Activated T-helper 1 cell treated with anti-CD3 and anti-CD28 coated beads, Interleukin-2, amount 50 U/mL, for 16 hours (primary cell): ENCODE measurements around the gene ZNF777.
"Not testable (repeated sequence)": the region's sequence is repeated elsewhere in the genome, so short reads cannot be mapped to it uniquely, and the experiment has no call there.

Source experiments
- DNase-seq, 2 donors: peaks; one replicate each; pipeline ENCODE4 v3.0.0-alpha.2; 2020; ENCODE audit warnings: low read depth in 1 of 2, low spot score in 1 of 2

The ZNF777 gene

DNA sequence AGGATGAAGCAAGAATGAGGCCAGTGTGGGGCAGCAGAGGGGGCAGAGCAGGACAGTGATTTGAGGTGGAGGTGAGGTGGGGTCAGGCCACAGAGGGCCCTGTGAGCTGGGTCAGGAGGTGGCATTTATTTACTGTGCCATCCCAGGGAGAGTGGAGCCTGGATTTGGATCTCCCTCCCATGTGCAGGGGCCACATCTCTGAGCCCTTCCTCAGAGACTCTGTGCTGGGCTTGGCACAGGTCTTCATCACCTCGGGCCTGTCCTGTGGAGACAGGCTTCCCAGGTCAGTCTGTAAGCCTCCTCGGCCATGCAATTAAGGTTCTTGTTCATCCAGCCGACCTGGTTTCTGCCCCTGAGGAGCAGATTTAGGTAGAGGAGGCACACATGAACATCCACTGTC is 40.9 kb downstream of the ZNF777 start:
- no peak for DNase-seq

DNA sequence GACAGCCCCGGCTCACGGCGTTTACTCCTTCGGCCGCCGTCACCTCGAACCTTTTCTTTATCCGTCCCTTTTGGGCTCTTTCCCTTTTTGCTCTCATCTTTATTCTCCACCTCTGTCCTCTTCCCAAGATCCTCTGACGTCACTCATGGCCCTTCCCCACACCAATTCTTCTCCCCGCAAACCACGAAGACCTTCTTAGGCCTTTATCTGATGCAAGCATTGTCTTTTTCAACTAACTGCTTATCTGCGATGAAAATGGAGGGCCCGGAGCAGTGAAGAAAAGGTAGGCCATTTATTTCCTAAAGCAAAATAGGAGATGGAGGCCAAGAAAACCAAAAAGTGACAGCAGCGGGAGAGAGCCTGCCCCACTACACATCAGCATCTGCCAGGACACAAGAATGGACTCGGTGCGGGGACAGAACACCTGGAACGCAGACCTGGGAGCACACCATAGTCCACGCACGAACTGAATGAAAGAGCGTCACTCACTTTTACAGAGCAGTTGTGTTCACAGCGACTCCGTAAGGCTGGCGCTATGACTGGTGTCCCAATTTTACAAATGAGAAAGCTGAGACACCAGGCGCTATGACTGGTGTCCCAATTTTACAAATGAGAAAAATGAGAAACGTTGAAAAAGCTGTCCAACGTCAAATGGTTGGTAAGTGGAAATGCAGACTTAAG is 45.3 kb downstream of the ZNF777 start:
- DNase-seq, result no peak

DNA sequence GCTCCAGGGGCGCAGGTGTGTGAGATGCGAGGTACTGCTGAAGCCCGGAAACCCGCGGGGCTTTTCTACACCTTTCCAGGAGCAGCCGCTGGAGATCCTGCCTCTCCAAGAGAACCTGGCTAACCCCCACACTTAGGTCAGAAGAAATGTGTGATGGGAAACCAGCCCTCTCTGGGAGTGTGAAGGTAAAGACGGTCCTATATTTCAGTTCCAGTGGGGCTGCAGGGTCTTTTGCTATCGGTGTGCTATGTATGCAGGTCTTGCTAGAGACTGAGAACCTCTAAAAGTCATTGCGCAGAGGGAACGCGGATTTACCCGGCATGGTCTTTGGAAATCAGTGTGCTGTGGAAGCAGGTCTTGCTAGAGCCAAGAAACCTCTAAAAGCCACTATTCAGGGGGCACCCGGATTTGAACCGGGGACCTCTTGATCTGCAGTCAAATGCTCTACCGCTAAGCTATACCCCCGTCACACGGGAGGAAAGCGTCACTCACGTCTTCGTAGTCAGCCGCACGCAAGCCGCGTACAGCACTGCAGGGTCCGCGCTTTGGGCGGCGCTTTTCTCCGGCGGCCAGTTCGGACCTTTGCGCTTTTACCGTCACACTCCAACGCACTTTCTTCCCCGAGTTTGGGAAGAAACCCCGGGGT is 46.0 kb downstream of the ZNF777 start:
- DNase-seq, result no peak

DNA sequence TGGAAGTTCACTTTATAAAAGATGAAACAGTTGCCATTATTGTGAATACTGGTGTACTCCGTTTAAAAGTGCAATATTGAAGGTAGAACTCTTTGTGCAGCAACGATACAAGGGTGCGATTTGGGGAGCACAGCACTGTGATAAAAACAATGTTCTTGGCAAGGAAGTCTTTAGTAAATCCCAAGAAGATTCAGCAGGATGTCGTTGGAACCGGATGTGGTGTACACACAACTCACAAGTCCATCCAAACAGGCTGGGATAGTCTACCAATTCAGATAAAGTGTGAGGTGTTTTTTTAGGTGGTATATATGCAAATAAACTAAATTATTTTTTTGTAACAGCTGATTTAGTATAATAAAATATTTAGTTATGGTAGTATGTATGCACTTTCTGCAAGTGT is 46.7 kb downstream of the ZNF777 start:
- DNase-seq, result no peak

DNA sequence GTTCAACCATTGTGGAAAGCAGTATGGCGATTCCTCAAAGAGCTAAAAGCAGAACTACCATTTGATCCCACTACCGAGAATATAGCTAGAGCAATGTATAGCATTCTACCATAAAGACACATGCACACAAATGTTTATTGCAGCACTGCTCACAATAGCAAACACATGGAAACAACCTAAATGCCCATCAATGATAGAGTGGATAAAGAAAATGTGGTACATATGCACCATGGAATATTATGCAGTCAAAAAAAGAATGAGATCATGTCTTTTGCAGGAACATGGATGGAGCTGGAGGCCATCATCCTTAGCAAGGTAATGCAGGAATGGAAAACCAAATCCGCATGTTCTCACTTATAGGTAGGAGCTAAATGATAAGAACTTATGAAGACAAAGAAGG is 47.8 kb downstream of the ZNF777 start:
- DNase-seq, result not testable (repeated sequence)

DNA sequence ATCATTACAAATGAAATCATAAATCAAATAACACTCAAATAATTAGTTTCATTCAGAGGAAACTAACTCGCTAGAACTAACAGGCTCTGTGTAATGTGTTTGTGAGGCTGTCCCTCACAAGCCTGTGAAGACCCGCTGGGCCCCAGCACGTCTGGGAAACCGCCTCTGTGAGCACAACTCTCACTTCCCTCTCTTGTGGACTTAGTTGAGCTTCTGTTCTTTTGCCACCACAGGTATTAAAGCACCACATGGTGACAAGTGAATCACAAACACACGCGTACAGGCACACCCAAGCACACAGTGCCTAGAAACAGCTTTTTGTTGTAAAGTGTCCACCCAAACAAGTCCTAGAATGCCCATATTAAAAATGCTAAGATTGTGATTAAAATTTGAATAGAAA is 51.0 kb downstream of the ZNF777 start:
- no peak for DNase-seq

DNA sequence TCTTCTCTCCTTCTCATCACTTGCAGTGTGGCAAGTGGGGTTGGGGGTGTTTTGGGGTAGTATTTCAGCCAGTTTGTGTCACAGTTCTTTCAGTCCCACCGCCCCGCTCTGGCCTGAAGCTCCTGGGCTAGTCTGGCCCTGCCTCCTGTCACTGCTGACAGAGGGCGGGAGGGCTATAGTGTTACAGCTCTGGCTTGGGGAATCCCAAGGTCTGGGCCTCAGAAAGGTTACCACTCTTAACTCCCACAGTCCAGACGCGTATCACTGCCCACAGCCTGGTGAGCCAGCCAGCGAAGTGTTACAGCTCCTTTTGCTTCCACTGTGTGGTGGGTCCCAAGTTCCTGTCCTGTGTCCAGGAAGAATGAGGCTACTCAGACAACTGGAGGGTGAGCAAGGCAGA is 56.0 kb downstream of the ZNF777 start:
- DNase-seq, result no peak

DNA sequence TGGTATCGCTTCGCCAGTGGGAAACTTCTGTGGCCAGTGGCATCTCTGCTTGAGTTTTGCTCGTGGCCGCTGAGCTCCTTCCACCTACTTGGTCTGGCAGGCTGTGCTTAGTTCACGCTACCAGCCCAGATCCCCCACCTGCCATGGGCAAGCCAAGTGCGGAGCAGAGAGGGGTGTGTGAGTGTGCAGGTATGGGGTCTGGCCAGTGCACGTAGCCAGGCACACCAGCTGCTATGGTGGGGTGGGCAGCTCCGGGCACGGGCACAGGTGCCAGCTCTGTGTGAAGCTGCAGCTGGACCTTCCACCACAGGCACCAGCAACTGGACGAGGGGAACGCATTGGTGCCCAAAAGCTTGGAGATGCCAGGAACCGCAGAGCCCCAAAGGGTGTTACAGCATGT is 56.5 kb downstream of the ZNF777 start:
- DNase-seq, result no peak

DNA sequence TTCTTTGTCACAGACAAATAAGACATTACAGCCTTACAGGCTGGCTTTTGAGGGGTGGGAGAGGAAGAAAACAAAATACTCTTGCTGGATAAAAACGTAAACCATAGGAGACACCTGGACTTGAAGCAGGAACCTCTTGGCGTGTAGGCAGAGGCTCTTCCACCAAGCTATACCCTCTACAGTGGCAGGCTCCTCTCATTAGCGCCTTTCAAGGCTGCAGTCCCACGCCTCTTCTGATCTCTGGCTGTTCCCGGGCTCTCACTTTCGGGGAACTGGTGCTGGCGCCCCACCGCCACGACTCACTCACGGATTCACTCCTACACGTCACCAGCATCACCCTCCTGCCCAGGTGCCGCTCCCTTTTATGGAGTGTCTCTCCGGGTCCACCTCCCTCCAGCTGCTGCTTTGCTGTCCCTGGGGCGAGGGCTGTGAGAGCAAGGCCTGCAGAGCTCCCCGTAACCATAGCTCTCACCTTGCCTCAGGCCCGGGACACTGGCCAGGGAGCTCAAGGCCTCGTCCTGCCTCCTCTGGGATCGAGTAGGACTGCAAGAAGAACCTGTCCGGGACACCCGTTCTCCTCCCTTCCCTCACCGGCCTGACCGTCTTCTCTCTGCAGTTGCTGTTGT is 62.6 kb downstream of the ZNF777 start:
- DNase-seq, result no peak

DNA sequence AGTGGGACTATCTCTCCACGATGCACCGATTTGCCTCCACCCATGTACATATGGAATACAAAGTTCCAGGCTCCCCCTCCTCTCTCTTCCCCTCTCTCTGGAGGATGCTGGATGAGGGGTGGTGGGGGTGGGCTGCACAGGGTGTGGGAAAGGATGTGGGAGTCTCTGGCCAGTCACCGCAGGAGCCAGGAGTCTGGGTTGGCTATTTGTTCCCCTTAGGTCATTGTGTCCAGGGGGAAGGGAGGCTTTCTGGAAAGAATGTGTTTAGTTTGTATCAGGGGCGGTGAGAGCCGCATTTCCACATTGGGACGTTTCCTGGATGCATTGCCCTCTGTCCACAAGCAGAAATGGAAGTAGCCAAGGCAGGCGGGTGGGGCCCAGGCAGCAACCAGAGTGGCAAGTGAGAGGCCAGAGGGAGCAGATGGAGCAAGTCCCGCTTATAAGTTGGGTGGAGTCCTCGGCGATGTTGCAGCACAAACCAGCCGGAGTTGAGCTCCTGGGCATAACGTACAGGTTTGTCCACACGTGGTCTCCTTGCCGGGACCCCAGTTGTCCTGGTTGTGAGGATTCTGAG is 63.3 kb downstream of the ZNF777 start:
- no peak for DNase-seq

DNA sequence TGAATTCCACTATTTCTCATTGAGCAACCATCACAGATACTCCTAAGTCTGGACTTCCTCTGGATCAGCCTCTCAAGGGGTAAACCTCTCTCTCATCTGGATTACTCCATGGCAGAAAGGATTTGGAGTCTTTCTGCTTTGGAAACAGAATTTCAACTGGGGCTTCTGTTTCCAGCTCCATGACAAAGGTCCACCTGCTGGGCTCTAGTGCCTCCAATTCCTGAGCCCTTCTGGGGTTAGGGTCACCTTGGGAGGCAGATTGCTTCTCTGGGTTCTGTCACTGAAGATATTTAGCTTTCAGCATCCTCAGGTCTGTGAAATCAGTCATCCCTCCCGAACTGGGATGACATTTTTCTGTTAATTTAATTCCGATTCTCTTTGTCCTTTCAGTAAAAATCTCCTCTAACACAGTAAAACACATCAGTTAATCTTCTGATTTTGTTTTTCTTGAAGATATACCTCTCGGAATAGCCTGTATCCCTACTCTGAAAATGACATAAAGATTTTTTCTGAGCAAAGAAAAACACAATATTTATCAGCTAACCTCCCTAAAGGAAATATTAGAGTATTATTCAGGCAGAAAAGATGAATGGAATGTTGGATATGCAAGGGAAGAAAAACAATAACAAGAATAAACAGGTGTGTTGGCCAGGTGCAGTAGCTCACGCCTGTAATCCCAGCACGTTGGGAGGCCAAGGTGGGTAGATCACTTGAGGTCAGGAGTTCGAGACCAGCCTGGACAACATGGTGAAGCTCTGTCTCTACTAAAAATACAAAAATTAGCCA is 72.1 kb downstream of the ZNF777 start:
- not testable (repeated sequence) for DNase-seq

DNA sequence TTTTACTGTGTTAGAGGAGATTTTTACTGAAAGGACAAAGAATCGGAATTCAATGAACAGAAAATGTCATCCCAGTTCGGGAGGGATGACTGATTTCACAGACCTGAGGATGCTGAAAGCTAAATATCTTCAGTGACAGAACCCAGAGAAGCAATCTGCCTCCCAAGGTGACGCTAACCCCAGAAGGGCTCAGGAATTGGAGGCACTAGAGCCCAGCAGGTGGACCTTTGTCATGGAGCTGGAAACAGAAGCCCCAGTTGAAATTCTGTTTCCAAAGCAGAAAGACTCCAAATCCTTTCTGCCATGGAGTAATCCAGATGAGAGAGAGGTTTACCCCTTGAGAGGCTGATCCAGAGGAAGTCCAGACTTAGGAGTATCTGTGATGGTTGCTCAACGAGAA is 74.3 kb downstream of the ZNF777 start:
- DNase-seq, result not testable (repeated sequence)

DNA sequence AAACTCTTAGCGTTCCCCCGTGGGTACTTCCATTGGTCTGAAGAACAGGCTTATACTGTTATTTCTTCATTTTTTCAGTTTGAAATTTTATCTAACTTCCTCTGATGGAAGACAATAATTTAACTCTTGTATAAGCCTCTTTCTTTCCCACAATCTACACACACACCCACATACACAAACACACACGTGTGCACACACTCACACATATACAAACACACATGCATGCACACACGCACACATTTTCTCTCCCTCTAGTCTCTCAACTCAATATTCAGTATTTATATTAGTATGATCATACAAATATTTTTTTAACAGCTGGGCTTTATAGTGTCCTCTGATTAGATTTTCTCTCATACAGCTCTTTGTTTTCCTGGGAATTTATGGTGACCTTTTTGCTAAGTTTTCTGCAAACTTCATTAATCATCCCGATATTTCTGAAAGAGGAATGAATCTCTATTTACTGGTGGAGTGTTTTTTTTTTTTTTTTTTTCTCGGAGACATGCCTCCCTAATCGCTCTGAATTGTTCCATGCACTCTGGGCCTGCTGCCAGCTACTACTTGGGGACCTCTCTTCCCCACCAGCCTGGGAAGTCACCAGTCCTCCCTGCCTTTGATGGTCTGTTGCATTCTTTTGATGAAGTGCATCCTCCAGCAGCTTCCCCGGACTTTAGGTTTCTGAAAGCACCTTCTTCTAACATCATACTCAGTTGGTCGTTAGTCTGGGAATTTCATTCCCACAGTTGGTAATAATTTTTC is 75.5 kb downstream of the ZNF777 start:
- no peak for DNase-seq
